Parathyroid adenoma (tissue), 2 donors: ENCODE results near the gene SMIM7.

Source experiments
- H2AFZ ChIP-seq: fragments of 300-600 bp; sonication (generic); one replicate; pipeline ENCODE4 v1.7.0; 2017; ENCODE audit warnings: antibody characterized with exemption, mild to moderate bottlenecking
- H3K27ac ChIP-seq: fragments of 300-600 bp; sonication (generic); one replicate; pipeline ENCODE4 v1.7.0; 2017
- H3K27me3 ChIP-seq: fragments of 300-600 bp; sonication (generic); one replicate; pipeline ENCODE4 v1.7.0; 2017; ENCODE audit warnings: low read length; ENCODE audit not compliant: control insufficient read depth, insufficient read depth
- H3K36me3 ChIP-seq: fragments of 300-600 bp; sonication (generic); one replicate; pipeline ENCODE4 v1.7.0; 2017; ENCODE audit warnings: low read length; ENCODE audit not compliant: control insufficient read depth, insufficient read depth
- H3K4me1 ChIP-seq: fragments of 300-600 bp; sonication (generic); one replicate; pipeline ENCODE4 v1.7.0; 2017; ENCODE audit warnings: control low read depth
- H3K4me2 ChIP-seq: fragments of 300-600 bp; sonication (generic); one replicate; pipeline ENCODE4 v1.7.0; 2017; ENCODE audit warnings: low read length
- H3K4me3 ChIP-seq: fragments of 300-600 bp; sonication (generic); one replicate; pipeline ENCODE4 v1.7.0; 2017; ENCODE audit warnings: low read depth, low read length
- H3K79me2 ChIP-seq: fragments of 300-600 bp; sonication (generic); one replicate; pipeline ENCODE4 v1.7.0; 2017; ENCODE audit warnings: control low read depth
- H3K9ac ChIP-seq: fragments of 300-600 bp; sonication (generic); one replicate; pipeline ENCODE4 v1.7.0; 2017; ENCODE audit warnings: mild to moderate bottlenecking
- H3K9me3 ChIP-seq: fragments of 300-600 bp; sonication (generic); one replicate; pipeline ENCODE4 v1.7.0; 2017; ENCODE audit warnings: low read length; ENCODE audit not compliant: control insufficient read depth
- TF ChIP-seq, protein P1 (sequence below): fragments of 300-600 bp; sonication (generic); IDR thresholded peaks from one replicate; pipeline ENCODE4 v1.7.0; 2017; ENCODE audit warnings: antibody characterized with exemption, mild to moderate bottlenecking
- donor health status: primary hyperparathyroidism.

The SMIM7 gene

DNA sequence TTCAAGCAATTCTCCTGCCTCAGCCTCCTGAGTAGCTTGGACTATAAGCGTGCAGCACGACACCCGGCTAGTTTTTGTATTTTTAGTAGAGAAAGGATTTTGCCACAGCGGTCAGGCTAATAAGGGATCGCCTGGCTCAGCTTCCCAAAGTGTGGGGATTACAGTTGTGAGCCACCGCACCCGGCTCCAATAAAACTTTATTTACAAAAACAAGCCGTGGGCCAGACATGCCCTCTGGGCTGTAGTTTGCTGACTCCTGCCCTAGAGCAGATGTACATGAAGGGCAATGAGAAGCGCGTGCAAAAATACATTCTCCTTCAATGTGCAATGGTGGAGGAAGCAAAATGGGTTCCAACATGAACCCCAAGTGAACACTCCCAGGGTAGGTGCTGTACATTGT lies 18.2 kb downstream of the SMIM7 start:
- no peaks in the 10 kb centered on the region for H3K36me3 ChIP-seq
- no peaks in the 10 kb centered on the region for H3K27me3 ChIP-seq

DNA sequence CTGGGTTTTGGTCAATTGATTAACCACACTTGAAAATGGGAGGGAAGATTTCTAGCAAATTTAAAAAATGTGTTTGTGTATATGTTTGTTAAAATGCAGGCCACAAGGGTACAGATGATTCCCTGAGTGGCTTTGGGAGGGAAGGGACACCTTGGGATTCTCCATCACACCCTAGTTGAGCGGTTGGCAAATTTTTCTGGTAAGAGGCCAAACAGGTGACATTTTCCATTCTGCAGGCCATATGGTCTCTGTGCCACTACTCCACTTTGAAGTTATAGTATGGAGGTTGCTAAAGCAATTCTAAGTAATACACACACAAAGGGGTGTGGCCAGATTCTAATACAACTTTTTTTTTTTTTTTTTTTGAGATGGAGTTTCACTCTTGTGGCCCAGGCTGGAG lies 19.0 kb downstream of the SMIM7 start:
- Histone ChIP-seq H3K9me3 (no peaks in the 10 kb centered on the region), H3K36me3 (no peaks in the 10 kb centered on the region), H3K27me3 (no peaks in the 10 kb centered on the region), H3K4me1 (no peaks in the 10 kb centered on the region), H3K9ac (no peak overlapping the region), H3K4me2 (no peak overlapping the region), H2AFZ (no peak overlapping the region), H3K4me3 (no peak overlapping the region), H3K79me2 (peaks cover 67% of the 10 kb centered on the region), H3K27ac (no peak overlapping the region)
- TF ChIP-seq, protein P1, sequence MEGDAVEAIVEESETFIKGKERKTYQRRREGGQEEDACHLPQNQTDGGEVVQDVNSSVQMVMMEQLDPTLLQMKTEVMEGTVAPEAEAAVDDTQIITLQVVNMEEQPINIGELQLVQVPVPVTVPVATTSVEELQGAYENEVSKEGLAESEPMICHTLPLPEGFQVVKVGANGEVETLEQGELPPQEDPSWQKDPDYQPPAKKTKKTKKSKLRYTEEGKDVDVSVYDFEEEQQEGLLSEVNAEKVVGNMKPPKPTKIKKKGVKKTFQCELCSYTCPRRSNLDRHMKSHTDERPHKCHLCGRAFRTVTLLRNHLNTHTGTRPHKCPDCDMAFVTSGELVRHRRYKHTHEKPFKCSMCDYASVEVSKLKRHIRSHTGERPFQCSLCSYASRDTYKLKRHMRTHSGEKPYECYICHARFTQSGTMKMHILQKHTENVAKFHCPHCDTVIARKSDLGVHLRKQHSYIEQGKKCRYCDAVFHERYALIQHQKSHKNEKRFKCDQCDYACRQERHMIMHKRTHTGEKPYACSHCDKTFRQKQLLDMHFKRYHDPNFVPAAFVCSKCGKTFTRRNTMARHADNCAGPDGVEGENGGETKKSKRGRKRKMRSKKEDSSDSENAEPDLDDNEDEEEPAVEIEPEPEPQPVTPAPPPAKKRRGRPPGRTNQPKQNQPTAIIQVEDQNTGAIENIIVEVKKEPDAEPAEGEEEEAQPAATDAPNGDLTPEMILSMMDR: no peak

More for the DNA sequence above, 18.2 kb downstream of the SMIM7 start:
- no peaks in the 10 kb centered on the region for H3K9me3 ChIP-seq
- no peak overlapping the region for H2AFZ ChIP-seq
- peaks cover 67% of the 10 kb centered on the region for H3K79me2 ChIP-seq
- TF ChIP-seq, protein P1: no peak
- no peak overlapping the region for H3K4me3 ChIP-seq
- H3K4me1 ChIP-seq: no peaks in the 10 kb centered on the region
- H3K4me2 ChIP-seq: no peak overlapping the region
- no peak overlapping the region for H3K27ac ChIP-seq
- no peak overlapping the region for H3K9ac ChIP-seq

DNA sequence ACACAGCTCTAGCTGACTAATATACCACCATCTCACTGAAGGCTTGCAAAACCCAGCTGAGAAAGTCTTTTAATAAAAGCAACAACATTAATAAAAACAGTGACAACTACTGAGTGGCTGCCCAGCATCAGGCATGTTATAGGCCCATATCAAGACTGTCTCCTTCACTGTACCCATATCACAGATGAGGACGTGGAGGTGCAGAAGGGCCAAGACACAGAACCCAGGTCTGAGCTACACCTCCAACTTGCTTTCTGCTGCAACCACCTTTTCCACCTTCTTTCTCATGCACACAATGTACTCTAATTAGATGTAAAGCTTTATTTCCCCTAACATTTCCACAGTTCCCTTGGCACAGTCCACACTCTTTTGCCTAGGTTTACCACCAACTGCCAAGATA lies 21.3 kb downstream of the SMIM7 start:
- Histone ChIP-seq H3K4me3 (no peak overlapping the region), H3K36me3 (no peaks in the 10 kb centered on the region), H3K27ac (no peak overlapping the region), H3K9ac (no peak overlapping the region), H3K4me2 (no peak overlapping the region), H3K9me3 (no peaks in the 10 kb centered on the region), H3K4me1 (no peaks in the 10 kb centered on the region), H3K27me3 (no peaks in the 10 kb centered on the region), H2AFZ (no peak overlapping the region), H3K79me2 (peaks cover 68% of the 10 kb centered on the region)
- TF ChIP-seq, protein P1: no peak

DNA sequence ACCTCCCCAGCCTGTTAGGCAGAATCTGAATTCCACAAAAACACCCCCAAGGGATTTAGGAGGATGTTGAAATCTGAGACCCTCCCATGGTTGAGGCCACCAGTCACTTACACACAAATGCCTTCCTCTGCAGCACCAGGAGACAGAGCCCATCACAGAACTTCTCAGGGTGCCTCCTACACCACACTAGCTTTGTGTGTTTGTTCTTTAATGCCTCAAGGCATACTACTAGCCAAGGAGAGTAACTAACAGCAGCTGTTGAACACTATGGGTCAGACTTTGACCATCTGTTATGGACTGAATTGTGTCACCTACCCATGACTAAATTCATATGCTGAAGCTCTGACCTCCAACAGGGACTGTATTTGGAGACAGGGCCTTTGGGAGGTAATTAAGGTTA lies 22.4 kb downstream of the SMIM7 start:
- no peak overlapping the region for H3K27ac ChIP-seq
- no peaks in the 10 kb centered on the region for H3K27me3 ChIP-seq
- peaks cover 66% of the 10 kb centered on the region for H3K79me2 ChIP-seq
- TF ChIP-seq, protein P1: no peak
- no peak overlapping the region for H3K9ac ChIP-seq
- no peak overlapping the region for H3K4me3 ChIP-seq
- no peaks in the 10 kb centered on the region for H3K4me1 ChIP-seq
- no peak overlapping the region for H2AFZ ChIP-seq
- no peak overlapping the region for H3K4me2 ChIP-seq
- H3K9me3 ChIP-seq: no peaks in the 10 kb centered on the region
- no peaks in the 10 kb centered on the region for H3K36me3 ChIP-seq

DNA sequence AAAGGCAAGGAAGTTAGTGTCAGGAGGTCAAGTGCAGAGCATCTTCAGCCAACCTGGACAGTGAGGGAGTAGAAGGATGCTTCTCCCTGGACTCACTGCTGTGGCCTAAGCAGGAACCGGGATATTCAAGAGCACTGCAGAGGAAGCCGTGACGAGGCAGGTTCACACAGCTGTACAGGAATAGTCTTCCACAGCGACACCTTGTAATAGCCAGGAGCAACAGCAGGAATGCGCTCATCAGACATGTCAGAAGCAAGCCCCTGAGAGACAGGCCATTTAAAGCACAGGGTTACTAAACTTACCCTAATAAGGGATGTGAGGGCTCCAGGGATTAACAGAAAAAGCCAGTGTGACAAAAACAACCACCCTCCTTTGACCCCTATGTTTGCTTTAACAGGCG lies 28.5 kb downstream of the SMIM7 start:
- no peaks in the 10 kb centered on the region for H3K27me3 ChIP-seq
- TF ChIP-seq, protein P1: no peak
- H3K9ac ChIP-seq: no peak overlapping the region
- H3K27ac ChIP-seq: no peak overlapping the region
- H3K4me2 ChIP-seq: no peak overlapping the region
- H3K36me3 ChIP-seq: no peaks in the 10 kb centered on the region
- no peak overlapping the region for H2AFZ ChIP-seq
- peaks cover 4% of the 10 kb centered on the region for H3K4me1 ChIP-seq
- no peaks in the 10 kb centered on the region for H3K9me3 ChIP-seq
- H3K79me2 ChIP-seq: peaks cover 27% of the 10 kb centered on the region
- no peak overlapping the region for H3K4me3 ChIP-seq
